CD4-positive, alpha-beta T cell treated with Interleukin-1 beta for 1 hour (primary cell): Measurements from ENCODE around the gene PLEKHG1.
A peak's percentile ranks its signal among the peaks of the same experiment; 100 is the strongest.

ENCODE experiments used
- DNase-seq, 2 donors: peaks; one replicate each; pipeline ENCODE4 v3.0.0-alpha.2; 2020 to 2022

The PLEKHG1 gene

DNA sequence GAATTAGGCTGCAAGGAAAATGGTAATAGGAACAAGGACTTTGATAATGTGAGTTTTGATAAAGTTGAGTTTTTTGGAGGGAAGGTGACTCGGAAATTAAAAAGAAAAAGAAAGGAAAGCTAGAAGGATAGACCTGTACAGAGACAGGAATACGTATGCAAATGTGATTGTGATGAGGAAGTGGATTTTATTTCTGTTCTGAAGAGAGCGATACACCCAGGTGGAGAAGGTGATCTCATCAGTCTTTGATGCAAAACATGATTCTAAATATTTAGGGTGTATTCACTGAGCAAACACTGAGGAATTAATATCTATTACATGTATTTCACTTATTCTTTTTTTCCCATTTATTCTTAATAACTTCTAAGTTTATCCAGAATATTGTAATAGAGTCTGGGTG is 9.2 kb upstream of the PLEKHG1 start:
- no peak for DNase-seq

DNA sequence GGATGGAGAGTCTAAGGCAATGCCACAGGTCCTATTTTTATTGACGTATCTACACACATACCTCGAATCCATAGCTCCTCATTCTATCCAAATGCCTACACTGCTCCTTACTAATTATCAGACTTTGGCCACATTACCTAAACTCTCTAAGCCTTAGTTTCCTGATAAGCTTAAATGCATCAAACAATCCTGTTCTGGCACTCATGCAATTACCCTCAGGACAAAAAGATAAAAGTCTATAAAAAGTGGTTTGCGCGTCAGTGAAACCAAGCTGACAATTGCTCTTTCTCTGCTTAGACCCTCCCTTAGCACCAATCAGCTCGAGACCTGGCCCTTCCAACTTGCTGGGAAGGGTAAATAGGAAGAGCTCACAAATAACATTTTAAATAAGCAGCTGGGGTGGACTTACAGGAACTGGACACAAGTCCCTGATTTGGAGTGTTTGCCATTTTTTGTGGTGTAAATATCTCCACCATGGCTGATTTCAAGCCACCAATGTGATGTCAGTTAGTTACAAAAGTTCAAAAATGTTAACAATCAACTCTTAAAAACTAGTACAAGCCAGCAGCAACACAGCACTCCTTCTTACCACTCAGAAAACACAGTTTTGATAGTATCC is 7.2 kb upstream of the PLEKHG1 start:
- DNase-seq: no peak

DNA sequence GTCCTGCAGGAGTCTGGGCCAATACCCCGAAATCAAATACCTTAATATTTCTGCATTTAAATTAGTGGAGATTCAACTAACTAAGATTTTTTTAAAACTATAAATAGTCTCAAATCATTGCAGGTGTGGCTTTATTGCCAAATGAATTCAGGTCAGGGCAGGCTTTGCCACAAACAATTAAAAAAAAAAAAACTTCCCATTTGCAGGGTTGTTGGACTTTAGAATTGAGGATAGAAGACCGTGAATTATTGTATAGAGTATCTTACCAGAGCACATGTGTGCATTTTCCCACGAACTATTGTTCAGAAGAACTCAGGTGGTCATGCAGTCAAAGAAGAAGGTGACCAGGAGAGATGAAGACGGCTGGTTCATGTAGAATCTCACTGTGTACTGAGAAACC is 6.6 kb upstream of the PLEKHG1 start:
- DNase-seq: no peak

DNA sequence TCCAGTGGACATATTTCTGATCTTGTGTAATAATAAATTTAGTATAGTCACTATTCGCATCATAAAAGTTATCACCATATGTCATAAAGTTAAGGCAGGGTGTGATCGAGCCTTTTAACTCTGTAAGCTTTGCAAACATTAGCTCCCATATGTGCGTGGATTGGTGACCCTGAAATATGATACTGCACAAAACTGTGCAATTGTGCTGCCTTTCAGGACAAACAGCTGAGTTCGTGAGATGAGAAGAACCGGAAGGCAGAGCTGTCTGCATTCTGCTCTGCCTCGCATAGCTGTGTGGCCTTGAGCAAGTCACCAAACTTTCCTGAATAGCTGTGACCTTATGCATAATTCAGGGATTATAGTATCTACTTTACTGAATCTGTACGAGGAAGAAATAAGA is 3.2 kb upstream of the PLEKHG1 start:
- DNase-seq: no peak

DNA sequence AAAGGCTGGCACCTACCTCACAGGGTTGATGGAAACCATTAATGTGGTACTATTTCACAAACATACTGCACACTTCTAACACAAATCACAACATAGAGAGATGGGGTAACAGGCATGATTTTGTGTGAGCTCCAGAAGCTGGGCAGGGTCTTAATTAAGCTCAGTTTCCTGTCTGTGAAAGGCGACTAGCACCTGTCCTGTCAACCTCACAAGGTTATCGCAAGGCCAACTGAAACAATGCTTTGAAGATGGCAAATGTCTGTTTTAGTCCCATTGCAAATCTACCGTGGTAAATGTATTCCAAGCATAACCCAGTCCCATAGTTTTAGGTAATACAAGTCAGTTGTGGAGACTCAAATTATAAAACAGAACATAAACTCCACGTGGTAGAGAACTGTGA is 1.3 kb upstream of the PLEKHG1 start:
- no peak for DNase-seq

DNA sequence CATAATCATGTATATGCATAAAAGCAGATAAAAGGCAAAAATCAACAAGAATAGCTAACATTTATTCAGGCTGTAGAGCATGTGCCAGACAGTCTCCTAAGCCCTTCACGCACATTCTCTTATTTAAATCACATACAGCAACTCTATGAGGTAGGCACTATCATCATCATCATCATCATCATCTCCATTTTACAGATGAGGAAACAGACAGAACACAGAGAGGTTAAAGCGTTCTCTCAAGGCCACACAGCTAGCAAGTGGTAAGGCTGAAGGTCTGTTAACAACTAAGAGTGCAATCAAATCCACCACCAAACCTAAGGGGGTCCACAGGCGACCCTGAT is 857 bp upstream of the PLEKHG1 start:
- DNase-seq: no peak

DNA sequence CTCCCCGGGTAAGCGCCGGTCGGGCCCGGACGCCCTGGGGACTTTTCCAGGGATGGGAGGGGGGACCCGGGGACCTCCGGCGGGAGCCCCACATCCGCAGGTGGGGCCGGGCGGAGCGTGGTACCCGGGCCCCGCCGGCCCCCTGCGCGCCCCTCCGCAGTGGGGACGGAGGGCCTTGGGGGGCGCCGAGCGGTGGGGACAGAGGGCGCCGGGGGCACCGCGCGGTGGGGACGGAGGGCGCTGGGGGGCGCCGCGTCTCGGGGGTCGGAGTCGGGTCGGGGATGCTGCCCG is 270 bp downstream of the PLEKHG1 start:
- no peak for DNase-seq

DNA sequence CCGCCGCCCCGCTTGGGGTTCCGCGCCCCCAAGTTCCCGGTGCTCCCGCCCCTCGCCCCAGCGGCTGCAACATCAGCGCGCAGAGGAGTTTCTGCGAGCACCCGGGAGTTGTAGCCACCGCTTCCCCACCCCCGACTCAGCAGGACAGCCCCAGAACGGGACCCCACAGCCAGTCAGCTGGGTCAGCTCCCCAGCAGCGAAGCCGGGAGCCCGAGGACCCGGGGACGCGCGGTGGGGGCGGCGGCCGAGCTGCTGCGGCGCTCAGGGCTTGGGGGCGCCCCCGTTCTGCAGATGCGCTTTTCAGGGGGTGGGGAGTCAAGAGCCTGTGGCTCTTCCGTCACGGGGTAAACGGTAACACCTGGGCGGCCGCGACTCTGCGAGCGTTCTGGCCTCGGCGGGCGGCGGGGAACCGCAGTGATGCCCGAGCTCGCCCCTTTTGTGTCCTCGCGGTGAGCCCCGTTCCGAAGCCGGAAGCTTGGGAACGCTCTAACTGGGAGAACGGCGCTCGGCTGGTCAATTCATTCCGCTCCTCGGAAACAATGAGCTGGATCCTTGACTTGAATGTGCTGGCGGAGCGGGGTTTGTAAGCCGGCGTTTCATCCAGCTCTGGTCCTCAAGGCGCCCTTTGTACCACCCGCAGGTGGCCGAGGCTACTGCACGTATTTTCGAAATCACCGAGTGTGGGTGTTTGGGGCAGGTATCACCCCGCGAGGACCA is 774 bp downstream of the PLEKHG1 start:
- peak; percentile 58 to 81 for DNase-seq

DNA sequence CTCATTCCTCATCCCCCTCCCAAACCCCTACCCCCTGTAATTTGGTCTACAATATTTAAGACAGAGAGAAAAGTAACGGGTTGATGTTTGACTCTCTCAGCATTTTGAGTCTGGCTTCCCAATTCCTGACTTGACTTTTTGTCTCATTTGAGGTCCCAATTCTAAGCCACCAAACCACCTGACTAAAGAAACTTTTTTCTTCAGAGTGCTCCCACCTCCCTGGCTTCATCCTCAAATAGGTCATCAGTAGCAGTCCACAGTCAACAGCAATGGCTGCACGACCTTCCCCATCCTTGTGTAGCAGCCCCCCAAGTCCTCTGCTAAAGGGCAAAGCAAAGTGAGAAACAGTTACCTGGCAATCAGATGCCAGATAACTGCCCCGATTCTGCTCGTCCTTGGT is 1.8 kb downstream of the PLEKHG1 start:
- no peak for DNase-seq

DNA sequence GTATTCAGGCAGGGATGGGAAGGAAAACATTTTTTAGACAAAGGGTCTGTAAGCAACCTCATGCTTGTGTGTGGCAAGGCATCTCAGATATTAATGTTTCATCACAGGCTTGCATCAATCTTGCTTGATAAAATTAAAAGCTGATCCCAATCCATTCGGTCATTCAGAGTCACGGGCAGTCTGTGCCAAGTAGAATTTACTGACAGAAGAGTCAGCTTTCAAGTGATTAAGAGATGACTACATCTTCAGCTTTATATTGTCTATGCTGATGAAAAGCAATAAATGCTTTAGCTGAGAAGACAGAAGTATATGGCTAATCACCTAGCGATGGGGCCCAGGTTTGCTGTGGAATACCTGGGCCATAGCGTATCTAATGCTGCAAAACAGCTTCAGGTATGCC is 3.5 kb downstream of the PLEKHG1 start:
- DNase-seq: no peak

DNA sequence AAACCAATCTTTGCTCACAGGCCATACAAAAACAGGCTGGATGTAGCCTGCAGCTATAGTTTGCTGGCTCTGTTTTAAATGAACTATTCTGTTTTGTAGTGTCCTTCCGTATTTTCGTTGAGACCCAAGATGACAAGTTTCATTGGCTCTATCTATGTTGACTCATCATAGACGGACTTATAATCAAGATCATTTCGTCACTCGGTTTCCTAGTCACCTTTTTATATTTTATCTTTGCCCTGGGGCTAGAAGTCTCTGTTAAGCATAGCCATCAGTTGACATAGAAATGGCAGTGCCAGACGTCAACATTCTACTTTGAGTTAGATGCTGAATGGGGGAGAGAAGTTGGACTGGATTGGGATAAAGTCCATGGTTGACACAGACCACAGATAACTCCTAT is 4.8 kb downstream of the PLEKHG1 start:
- no peak for DNase-seq

DNA sequence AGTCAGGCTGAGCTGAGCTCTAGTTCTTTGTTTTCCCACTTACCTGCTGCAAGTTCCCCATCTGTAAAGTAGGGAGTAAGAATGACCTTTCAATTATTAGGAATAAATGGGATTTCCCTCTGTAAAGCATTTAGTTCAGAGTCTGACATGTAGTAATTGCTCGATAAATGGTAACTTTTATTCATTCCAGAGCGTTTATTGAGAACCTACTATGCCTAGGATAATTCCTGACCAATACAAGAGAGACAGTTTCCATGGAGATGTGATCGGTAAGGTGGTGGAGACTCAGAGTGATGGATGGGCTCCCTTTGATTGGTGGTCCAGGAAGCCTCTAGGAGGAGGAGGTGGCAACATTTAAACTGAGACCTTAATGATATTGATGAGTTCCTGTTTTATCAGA is 5.6 kb downstream of the PLEKHG1 start:
- no peak for DNase-seq

DNA sequence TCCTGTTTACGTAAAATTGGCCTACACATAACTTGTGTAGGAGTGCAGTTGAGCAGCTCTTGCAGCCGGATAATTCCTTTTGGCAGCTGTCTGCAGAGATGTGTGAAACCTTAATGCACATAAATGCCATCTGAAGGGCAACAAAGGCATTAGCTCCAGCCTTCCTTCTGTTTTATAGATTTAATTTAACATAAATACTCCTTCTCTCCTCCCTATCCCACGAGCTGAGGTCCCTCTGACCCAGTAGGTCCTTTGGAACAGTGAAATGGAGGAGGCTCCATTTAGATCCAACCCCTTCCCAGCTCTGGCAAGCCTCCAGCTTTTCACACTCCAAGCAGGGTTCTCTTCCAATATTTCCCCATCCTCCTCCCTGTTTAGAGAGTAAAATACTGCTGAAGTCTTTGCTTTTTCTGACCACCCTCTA is 6.5 kb downstream of the PLEKHG1 start:
- DNase-seq: no peak

DNA sequence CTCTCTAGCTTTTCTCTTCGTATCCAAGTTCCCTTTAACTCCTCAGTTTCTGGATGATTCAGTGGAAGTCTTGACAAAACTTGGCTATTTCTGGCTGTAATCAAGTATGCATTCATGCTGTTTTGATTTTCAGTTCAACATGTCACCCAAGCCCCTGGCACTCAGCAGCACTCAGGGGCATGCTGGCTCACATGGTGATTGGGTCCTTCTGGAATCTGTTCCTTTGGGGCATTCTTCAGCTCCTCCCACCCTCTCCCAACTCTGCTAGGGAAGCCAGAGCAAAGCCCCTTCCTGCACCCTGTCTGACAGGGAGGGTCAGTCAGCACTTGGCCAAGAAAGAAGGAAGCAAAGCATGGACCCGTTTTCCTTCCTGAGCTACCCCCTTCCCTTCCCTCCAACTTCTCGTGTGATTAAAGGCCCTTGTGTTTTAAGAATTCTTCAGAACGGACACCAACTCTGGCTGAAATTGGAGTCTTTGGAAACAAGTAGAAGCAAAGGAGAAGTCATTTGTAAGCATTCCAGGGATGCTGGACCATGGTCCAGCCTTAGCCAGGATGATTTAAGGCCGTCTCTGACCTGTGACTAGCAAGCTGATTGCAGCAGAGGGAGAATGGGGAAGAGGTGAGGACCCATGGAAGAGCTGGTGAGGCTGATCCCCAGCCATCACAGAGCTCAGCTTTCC is 7.1 kb downstream of the PLEKHG1 start:
- no peak for DNase-seq

DNA sequence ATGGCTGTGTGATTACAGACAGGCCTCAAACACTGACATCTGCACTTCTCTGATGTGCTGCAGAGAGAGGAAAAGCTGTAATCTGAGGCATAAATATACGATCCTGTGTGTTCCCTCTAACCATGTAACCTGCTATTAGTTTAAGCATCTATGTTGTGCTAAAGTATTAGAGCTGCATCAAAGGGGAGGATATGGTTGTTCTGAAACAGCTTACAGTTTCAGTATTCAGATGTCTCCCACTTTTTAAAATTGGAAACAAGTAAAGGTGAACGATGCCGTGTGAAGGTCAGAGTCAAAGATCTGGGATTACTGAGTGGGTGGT is 7.6 kb downstream of the PLEKHG1 start:
- no peak for DNase-seq

DNA sequence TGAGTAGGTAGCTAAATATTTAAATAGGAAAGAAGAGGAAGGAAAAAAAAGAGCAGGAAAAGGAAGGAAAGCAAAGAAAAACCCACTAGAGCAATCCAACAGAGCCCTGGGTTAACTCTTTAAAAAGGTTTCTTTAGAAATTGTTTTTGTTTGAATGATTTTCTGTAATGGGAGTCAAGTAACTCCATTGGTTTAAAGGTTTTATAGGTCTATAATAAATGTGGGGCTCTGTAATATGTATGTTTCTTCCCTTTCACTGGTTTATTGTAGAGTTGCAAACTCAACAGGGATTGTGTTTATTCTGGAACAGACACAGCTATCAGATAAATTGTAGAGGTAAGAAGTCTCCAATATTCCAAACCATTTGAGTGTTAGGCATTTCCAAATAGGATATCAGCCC is 10.9 kb downstream of the PLEKHG1 start:
- no peak for DNase-seq

DNA sequence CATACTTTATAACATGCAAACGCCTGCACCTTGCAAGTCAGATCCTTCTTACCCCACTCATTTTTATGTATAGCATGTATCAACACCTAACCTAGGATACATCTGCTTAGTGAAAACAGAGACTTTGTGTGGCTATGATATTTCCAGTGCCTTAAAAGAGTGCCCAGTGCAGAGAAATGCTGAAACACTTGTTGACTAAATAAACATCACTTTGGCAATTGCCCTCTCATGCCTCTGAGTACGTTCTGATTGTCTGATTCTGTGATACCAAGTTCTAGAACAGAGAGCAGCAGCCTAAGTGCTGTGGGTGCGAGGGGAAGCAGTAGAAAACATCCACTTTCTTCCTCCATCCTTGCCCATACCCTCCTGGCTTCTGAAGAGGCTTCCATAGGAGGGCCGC is 13.6 kb downstream of the PLEKHG1 start:
- no peak for DNase-seq

DNA sequence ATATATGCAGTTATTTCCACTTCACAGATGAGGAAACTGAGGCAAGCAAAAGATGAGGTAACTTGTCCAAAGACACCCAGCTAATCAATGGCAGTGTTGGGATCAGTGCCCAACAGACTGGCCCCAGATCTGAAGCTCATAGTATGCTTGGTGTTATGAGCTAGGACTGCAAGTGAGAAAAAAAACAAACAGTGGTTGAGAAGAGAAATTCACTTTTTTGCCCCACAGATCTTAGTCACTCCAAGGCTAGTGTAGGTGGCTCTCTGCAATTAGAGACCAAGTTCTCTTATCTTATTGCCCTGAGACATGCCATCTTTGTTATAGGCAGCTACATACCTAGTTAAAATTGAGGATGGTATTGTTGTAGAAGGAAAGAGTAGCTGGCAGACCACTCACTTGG is 16.3 kb downstream of the PLEKHG1 start:
- no peak for DNase-seq

DNA sequence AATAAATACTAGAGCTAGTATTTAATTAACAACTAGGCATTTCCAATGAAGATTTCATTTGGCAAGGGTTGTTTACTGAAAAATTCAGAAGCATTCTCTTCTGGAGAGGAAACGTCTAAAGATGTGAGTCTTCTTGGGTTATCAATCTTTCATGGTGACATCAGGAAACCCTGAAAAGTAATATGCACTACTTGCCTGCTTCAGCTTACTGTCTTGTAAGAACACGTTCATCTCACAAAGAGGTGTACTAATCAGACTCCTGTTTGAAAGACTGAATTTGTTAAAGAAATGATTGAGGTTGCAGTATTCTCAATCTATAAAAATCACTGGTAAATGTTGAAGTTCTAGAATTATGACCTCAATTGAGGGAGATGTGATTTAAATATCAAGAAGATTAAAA is 16.9 kb downstream of the PLEKHG1 start:
- no peak for DNase-seq

DNA sequence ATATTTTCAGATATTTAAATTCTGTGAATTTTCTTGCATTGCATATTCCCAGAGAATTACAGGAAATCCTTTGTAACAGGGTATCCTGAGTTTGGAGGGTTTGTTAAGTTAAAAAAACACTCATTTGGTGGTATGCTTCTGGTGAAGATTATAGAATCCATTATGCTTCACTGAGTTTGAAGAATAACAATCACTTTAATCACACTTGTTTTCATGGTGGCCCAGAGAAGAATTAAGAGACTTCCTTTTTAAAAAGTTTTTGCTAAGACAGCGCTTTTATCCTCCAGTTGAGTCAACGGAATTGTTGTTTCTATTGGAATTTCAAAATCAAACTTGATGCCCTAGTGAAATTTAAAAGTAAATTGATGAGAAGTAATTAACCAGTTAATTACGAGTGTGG is 17.4 kb downstream of the PLEKHG1 start:
- DNase-seq: no peak

DNA sequence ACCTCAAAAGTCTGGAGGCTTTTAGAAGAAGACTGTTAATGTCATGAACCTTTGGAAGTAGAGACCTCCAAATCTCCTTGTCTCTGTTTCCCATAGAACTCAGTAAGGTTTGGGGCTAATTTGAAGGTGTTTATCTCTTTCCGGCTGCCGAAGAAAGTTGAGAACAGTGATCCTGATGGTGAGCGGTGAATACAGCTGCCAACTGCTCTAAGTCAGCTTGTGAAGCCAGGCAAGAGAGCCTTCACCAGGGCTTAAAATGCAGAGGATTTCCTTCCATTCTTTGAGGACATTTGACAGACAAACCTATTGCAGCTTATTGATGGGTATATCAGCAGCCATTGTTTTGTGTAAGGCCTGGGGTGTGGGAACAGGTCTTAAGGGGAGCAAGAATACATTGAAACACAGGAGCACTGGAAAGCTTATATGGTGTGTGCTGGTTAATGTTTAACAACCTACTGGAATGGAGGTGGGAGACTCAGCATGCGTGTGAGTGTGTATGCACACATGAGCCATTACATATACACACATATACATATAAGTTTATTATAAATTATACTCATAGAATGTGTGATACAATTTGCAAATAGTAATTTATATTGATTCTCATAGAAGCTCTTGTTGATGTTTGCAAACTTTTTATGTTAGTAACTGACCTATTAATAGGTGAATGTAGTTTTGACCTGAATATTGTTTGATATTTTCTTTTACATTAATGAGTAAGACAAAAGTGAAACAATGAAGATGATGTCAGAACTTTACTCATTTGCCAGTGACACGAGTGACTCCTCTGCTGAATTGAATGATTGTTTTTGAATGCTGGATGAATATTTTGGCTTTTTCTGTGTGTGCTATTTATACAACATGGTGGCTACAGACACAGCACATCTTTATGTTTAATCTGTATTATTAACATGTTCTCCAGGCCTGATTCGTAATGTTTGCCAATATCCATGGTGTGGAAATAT is 18.1 kb downstream of the PLEKHG1 start:
- no peak for DNase-seq

DNA sequence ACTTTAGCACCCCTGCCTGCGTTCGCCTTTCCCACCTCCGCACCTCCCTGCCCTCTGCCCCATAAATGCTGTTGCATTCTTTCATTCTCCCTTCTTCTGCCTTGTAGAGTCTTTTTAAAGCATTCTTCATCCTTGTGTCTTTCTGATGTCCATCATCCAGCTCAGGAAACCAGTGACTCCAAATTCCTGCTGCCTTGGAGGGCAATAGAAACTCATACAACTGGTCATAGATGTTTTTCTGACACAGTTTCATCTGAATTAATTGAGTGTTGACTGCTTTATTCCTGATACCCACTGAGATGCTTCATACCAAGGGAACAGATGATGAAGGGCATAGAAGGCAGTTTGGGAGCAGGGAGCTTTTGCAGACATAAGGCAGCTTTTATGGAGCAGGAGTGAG is 19.6 kb downstream of the PLEKHG1 start:
- DNase-seq: no peak

DNA sequence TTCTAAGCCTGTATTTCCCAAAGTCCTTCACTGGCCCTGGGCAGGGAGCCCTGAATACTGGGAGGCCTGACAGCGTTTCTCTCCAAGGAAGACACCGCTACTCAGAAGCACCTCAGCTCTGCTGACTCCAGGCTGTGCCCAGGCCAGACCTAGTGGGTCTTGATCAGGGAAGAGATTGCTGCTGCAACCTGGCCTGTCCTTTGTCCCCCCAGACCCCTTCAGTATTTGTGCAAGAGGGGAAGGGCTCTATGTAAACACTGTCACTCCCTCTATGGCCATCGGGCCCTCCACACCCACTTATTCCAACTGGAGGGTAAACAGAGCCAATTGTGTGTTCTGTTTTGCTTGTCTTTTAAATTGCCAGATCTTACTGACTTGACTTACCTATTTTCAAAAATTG is 20.6 kb downstream of the PLEKHG1 start:
- no peak for DNase-seq

DNA sequence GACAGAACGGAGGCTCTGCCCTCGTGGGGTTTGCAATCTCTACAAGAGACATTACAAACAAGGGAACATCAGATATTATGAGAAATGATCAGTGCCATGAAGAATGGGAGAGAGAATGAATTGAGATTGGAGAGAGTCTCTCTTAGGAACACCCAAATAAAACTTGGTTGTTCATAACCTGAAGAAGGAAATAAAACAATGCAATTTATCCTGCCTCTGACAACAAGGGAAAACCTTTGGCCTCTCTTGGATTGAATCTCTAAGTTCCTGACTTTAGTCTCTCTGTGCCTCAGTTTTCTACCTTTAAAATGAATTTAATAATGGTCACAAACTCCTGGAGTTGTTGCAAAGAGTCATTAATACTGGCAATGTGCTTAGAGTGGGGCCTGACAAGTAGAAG is 21.1 kb downstream of the PLEKHG1 start:
- no peak for DNase-seq
